NCI-H1092 treated with DMSO at 0.1 percent for 48 hours (cell line): ENCODE data around the gene CCNE1.
A peak's percentile ranks its signal among the peaks of the same experiment; 100 is the strongest.

Experiments used
- DNase-seq: peaks from one replicate; lab custom pipeline; 2025; lab: John Stamatoyannopoulos, UW

Gene CCNE1

DNA sequence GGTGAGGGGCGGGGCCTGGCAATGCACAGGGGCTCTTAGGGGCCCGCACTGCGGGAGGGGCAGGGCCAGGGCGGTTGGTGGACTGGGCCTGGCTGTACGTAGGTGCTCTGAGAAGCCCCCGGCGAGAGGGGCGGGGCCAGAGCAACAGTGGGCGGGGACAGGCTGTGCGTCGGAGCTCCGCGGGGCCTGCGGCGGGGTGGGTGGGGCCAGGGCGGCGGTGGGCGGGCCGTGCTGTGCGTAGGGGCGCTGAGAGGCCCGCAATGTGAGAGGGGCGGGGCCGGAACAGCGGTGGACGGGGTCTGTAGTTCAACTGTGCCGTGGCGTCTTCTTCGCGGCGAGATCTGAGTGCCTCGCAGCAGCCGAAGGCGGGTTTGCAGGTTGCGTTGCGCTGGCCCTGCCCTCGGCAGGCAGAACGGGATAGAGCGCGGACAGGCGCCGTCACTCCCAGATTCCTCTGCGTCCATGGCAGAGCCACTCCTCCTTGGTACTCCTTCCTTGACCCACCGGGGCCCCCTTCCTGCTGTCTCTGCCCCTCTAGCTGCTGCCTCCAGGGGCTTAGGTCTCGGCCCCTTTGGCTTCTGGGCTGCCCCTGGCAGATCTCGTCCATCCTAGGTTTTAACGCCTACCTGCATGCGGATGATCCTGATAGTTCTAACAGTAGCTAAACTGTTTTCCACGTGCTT is 33.2 kb downstream of the CCNE1 start:
- peak; percentile 65 for DNase-seq

DNA sequence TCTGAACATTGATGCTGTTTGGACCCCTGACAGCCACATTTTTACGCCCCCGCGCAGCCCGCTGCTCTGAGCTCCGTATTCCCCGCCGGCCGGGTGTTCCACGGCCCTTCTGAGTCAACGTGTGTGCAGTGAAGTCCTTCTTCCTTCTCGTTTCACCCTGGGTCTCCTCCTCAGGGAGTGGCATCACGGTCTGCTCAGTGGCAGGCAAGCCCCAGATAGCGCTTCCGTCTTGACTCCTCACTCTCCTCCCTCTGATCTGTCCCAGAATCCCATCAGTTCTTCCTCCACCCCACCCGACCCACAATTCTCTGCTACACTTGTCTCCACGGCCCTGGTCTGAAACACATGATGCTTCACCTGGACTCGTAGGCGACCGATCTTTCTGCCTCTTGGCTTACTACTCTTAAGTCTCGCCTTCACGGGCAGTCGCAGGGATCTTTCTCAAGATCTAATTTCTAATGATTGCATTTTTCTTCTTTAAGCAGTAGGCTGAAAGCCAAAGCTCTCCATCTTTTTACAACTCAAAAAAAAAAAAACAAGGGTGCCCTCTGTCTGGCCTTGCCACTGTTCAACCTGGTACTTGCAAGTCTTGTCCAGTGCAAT is 33.9 kb downstream of the CCNE1 start:
- no peak for DNase-seq

DNA sequence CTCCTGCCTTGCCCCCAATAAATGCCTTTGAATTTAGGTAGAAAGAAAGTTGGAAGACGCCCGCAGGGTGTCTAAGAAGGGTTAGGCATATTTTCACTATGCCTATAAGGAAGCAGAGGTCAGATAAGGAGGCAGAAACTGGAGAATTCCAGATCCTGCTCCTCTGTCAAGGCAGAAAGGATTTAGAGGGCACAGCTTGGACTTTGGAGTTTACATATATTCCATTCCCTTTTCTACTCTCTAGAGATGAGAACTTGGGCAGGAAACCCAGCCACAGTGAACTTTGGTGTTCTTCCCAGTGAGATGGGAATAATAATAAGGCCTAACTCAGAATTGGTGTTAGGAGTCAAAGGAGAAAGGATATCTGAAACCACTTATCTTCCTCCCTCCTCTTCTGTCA is 37.4 kb downstream of the CCNE1 start:
- no peak for DNase-seq

DNA sequence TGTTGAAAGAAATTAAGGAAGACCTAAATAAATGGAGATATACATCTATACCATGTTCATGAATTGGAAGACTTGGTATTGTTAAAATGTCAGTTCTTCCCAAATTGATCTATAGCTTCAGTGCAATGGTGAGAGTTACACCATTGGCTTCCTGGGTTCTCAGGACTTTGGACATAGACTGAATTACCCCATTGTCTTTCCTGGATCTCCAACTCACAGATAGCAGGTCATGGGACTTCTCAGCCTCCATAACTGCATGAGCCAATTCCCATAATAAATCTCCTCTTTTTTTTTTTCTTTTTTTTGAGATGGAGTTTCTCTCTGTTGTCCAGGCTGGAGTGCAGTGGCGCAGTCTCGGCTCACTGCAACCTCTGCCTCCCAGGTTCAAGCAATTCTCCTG is 38.7 kb downstream of the CCNE1 start:
- no peak for DNase-seq

DNA sequence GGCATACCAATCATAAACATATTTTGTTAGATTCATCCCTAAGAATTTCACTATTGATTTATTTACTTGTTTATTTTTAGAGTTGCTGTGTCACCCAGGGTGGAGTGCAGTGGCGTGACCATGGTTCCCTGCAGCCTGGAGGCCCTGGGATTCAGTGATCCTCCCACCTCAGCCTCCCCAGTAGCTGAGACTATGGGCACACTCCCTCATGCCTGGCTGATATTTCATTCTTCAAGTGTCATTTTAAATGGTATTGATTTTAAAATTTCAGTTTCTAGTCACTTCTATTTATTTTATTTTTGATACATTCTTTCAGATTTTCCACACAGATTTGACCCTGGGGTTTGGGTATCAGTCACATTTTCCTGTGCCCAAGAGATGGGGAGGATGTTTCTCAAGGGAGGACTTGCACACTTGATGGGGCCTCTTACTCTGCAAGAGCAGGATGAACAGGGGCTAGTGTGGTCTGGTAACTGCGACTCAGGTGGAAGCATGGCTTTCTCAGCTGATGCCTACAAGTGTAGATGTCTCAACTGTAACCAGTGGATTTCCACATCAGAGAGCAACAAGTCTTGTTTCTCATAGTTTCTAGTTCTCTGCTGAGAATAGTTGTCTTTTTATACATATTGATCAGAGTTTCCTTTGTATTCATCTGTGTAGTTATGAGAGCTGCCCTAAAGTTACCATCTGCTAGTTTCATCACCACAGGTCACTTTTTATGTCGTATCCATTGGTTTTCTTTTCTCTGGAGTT is 40.2 kb downstream of the CCNE1 start:
- no peak for DNase-seq

- no peak for DNase-seq
These were observed 42.2 kb downstream of the CCNE1 start for GRCh38 chr19:29854033-29854432.

GRCh38 chr19:29855087-29855486 is 43.3 kb downstream of the CCNE1 start:
- DNase-seq: no peak

DNA sequence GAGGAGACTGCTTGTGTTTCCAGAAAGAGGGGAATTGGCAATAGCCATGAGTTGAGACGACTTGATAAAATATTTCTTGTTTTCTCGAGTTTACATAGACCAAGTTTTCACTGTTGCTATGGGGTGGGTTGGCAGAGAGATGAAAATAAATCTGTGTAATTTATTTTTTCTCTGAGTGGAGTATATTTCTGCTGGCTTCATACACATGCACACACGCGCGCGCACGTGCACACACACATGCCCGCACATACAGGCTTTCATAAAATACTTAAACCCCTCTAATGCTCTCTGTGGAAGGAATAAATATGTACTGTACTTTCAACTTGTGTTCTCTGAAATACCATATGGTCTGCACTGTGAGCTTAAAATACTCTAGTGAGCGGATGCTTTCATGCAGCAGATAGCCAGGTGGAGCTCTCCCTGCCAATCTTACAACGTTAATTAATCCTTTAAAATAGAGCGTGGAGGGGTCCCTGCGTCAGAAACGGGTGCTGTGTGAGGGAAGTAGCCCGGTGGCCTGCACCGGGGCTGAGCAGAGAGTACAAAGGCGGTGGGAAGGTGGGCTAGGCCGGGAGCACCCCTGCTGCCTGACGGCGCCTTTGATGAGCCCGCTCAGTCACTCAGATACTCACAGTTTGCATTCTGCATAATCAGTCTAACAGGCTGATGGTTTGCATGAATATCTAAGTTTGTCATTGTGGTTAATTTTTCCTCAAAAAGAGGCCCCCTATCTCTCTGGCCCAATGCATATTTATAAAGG is 44.1 kb downstream of the CCNE1 start:
- no peak for DNase-seq

DNA sequence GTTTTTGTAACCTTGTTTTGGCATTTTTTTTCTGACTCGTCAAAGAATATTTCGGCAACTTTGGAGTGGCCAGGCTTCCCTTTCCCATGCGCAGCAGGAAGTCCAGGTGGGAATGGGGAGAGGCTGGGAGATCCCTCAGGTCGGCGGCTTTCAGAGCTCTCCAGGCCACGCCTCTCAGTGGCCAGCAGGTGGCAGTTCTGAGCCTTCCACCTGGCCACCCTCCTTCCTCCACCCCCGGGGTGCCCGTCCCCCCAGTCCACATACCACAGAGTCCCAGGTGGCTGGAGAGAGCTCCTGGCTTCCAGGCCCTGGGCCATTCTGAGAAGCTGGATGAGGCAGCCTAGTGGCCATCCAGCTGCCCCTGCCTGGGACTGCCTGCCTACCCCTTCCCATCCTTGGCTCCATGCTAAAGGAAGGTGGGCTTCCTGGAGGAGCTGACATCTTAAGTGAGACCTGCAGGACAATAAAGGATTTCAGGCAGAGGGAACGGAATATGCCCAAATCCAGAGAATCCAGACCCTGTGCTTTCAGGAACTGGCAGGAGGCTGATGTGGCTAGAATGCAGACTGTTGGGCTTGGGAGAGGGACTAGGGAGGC is 46.3 kb downstream of the CCNE1 start:
- DNase-seq: no peak

- no peak for DNase-seq
These were observed 46.8 kb downstream of the CCNE1 start for GRCh38 chr19:29858621-29859020.

DNA sequence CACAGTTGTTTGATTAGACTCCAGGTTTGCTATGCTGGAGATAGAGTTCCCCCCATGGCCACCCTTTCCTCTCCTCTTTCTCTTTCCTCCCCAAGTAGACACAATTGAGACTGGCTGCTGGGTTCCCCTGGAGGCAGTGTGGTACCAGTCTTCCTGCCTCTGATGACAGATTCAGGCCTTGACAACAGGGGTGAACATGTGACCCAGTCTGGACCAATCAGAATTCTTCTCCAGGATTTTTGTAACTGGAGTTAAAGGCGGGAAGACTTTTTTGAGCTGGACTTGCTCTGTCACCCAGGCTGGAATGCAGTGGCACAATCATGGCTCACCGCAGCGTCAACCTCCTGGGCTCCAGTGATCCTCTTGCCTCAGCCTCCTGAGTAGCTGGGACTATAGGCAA is 48.7 kb downstream of the CCNE1 start:
- DNase-seq: no peak

DNA sequence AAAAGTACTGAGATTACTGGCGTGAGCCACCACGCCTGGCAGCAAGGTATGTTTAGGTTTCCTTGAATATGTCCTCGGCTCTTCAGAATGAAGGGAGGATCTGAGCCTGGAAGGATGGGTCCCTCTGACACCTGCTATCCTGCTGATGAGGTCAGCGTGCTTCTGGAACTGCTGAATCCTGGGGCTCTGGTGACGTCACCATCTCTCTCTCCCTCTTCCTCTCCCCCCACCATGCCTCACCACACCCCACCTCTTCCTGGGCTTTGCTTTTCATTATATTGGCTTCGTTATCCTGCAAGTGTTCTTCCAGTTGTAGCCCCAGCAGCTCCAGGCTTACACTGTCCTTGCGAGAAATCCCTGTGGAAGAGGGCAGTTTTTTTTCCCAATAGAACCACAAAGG is 49.8 kb downstream of the CCNE1 start:
- no peak for DNase-seq

GRCh38 chr19:29866011-29866410 is 54.2 kb downstream of the CCNE1 start:
- no peak for DNase-seq

DNA sequence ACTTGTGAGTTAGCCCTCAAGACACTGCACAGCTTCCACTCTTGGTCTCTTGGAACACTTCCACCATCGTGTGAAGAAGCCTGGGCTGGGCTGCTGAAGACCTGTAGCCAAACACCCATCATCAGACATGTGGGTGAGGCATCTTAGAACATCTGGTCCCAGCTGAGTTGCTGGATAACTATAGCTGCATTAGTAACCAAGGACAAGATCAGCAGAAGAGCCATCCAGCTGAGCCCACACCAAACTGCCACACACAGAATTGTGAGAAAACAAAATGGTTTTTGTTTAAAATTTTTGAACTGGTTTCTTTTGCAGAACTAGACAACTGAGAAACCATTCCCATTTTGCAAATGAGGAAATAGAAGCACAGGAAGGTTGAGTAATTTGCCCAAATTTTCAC is 56.2 kb downstream of the CCNE1 start:
- no peak for DNase-seq

DNA sequence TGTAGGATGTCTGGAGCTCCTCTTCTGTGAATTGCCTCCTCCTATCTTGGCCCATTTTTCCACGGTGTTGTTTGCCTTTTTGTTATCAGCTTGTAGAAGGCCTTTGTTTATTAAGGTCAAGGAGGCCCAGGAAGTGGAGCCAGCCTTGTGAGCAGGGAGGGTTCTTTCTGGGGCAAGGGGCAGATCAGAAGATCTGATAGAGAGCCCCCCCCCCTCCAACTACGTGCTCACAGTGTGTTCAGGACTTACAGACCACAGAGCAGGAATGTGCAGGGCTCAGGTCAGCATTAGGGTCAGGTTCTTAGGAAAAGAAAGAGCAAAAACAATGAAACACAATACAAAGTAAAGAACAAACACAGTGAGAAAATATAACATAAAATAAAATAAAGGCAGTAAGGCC is 59.4 kb downstream of the CCNE1 start:
- no peak for DNase-seq

DNA sequence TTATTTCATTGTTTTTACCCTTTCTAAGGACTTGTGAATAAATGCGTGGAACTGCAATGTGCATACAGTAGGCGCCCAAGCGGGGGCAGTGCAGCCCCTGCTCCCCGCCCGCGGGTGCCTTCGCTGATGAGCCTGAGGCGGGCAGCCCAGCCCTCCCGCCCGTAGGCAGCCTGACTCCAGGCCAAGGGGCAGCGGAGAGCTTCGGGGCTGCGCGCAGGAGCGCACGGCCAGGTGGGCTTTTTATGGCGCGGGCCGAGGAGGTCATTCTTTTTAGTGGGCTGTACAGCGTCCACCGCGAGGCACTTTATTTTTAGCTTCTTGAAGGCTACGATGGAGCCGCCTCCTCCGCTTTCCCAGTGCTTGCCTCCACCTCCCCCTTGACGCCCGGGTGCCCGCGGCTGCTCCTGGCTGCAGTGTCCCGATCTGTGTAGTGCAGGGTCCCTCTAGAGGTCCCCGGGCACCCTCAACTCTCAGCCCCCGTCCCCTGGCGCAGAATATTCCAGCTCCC is 60.5 kb downstream of the CCNE1 start:
- DNase-seq: no peak

DNA sequence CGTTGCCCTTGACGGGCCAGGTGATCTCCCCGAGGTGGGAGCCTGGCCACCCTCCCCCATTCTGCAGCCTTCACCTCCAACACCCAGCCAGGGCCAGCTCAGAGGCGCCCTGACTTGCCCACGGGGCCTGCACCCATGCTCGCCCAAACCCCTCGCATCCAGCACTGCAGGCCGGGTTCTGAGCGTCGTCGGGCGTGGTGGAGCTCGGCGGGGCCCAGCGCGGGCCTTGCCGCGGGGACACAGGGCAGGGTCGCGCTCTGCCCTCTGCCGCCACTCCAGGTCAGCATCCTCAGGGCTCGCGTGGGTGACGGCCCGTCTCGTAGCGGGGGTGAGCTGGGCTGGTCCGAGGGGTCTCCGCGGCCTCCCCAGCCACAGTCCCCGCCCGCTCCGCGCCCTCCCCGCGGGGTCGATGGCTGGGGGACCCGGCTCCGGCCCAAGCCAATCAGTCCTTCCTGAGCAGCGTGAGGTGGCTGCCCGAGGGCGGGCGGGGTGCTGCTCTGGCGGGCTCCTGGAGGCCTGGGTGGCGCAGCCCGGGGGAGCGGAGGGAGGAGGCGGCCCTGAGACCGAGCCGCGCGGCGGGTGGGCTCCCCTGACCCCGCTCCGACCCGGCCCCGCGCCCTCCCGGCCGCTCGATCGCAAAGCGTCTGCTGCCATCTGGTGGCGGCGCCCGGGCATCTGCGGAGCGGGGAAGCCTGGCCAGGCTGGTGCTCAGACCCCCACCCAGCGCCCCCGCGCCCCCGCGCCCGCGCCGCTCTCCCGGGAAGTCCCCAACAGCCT is 61.4 kb downstream of the CCNE1 start:
- DNase-seq: peak; percentile 8
